Neural cell (in vitro differentiated cells): ENCODE measurements around the gene PAMR1. TPM values are rescaled to one million over a fixed set of nuclear protein-coding genes. Genes with fewer than 3 reads are reported as not detected.

Experiments used
- H2AFZ ChIP-seq: fragments of 200-600, 300-800 bp; sonication (generic), shearing (Covaris generic); 2 replicates; pipeline ENCODE4 v1.6.0; 2014; ENCODE audit warnings: low read depth, mild to moderate bottlenecking, antibody characterized with exemption, low read length, moderate library complexity
- H3F3A ChIP-seq: fragments of 200-600 bp; shearing (Covaris generic); 2 replicates; pipeline ENCODE4 v1.6.1; 2016; ENCODE audit warnings: mild to moderate bottlenecking, moderate library complexity, mixed read lengths, antibody characterized with exemption, low read length; ENCODE audit not compliant: insufficient read depth, poor library complexity, severe bottlenecking
- H3K27ac ChIP-seq: fragments of 200-600, 300-800 bp; sonication (generic), shearing (Covaris generic); 2 replicates; pipeline ENCODE4 v1.5.1; 2014; ENCODE audit warnings: mild to moderate bottlenecking, low read length, moderate library complexity
- H3K27me3 ChIP-seq: fragments of 300-800, 200-600 bp; sonication (generic), shearing (Covaris generic); 2 replicates; pipeline ENCODE4 v1.6.0; 2014; ENCODE audit warnings: mild to moderate bottlenecking, low read depth, low read length, moderate library complexity; ENCODE audit not compliant: insufficient read depth
- H3K36me3 ChIP-seq: fragments of 300-800, 200-600 bp; sonication (generic), shearing (Covaris generic); 2 replicates; pipeline ENCODE4 v1.5.1; 2014; ENCODE audit warnings: mild to moderate bottlenecking, antibody characterized with exemption, low read length, moderate library complexity; ENCODE audit not compliant: insufficient read depth
- H3K4me2 ChIP-seq: fragments of 300-800, 200-600 bp; sonication (generic), shearing (Covaris generic); 2 replicates; pipeline ENCODE4 v1.6.0; 2014; ENCODE audit warnings: mild to moderate bottlenecking, low read length
- H3K4me3 ChIP-seq: fragments of 300-800, 200-600 bp; sonication (generic), shearing (Covaris generic); 2 replicates; pipeline ENCODE4 v1.5.1; 2014; ENCODE audit warnings: mild to moderate bottlenecking, low read length, moderate library complexity
- H3K79me2 ChIP-seq: fragments of 200-600 bp; shearing (Covaris generic); replicated peaks from 2 replicates; pipeline ENCODE4 v1.6.0; 2014; ENCODE audit warnings: mild to moderate bottlenecking, low read length, moderate library complexity; ENCODE audit not compliant: insufficient read depth
- H3K9ac ChIP-seq: fragments of 300-800, 200-600 bp; sonication (generic), shearing (Covaris generic); 2 replicates; pipeline ENCODE4 v1.6.1; 2016; ENCODE audit warnings: mild to moderate bottlenecking, low read length, mixed read lengths
- H3K9me2 ChIP-seq: fragments of 200-600 bp; shearing (Covaris generic); 2 replicates; pipeline ENCODE4 v1.6.1; 2016; ENCODE audit warnings: mild to moderate bottlenecking, low read length, mixed read lengths; ENCODE audit not compliant: insufficient read depth
- H3K9me3 ChIP-seq: fragments of 200-600, 300-800 bp; sonication (generic), shearing (Covaris generic); 2 replicates; pipeline ENCODE4 v1.6.1; 2016; ENCODE audit warnings: mild to moderate bottlenecking, mixed run types, low read length, moderate library complexity, mixed read lengths
- H4K20me1 ChIP-seq: fragments of 200-600 bp; shearing (Covaris generic); 2 replicates; pipeline ENCODE4 v1.6.1; 2016; ENCODE audit warnings: mild to moderate bottlenecking, mixed run types; ENCODE audit not compliant: insufficient read depth
- EP300 ChIP-seq: fragments of 450-650 bp; conservative IDR thresholded peaks from 2 replicates; pipeline ENCODE4 v1.6.1; 2014; ENCODE audit warnings: antibody characterized with exemption, mild to moderate bottlenecking, moderate library complexity; ENCODE audit not compliant: poor library complexity, severe bottlenecking
- EZH2 ChIP-seq: fragments of 200-600, 300-800 bp; shearing (Covaris generic), sonication (generic); IDR thresholded peaks from 2 replicates; pipeline ENCODE4 v1.6.1; 2014; ENCODE audit warnings: antibody characterized with exemption, low read length, borderline replicate concordance, mild to moderate bottlenecking; ENCODE audit not compliant: insufficient read depth, poor library complexity, severe bottlenecking
- MXI1 ChIP-seq: fragments of 450-650 bp; conservative IDR thresholded peaks from 2 replicates; pipeline ENCODE4 v1.6.1; 2014; ENCODE audit warnings: antibody characterized with exemption, mild to moderate bottlenecking; ENCODE audit not compliant: poor library complexity, severe bottlenecking
- POLR2AphosphoS5 ChIP-seq: IDR thresholded peaks from 2 replicates; pipeline ENCODE4 v1.6.1; 2012
- RAD21 ChIP-seq: fragments of 450-650 bp; conservative IDR thresholded peaks from 2 replicates; pipeline ENCODE4 v1.6.1; 2014; ENCODE audit warnings: antibody characterized with exemption, mild to moderate bottlenecking, moderate library complexity
- SMC3 ChIP-seq: fragments of 450-650 bp; conservative IDR thresholded peaks from 2 replicates; pipeline ENCODE4 v1.6.1; 2014; ENCODE audit warnings: antibody characterized with exemption, mild to moderate bottlenecking, moderate library complexity; ENCODE audit not compliant: poor library complexity
- TAF1 ChIP-seq: IDR thresholded peaks from 2 replicates; pipeline ENCODE4 v1.6.1; 2012; ENCODE audit warnings: low read depth
- polyA plus RNA-seq: library from polyadenylated mRNA; depleted of rRNA; stranded (reverse); fragments of >200 nt; gene quantifications from 2 replicates; pipeline ENCODE4 v1.2.3, GENCODE V29; 2014
- TF ChIP-seq, protein P1 (sequence below): IDR thresholded peaks from 2 replicates; pipeline ENCODE4 v1.6.1; 2012; ENCODE audit warnings: borderline replicate concordance
- TF ChIP-seq, protein P2 (sequence below): fragments of 450-650 bp; IDR thresholded peaks from 2 replicates; pipeline ENCODE4 v1.5.1; 2014; ENCODE audit warnings: antibody characterized with exemption, mild to moderate bottlenecking, moderate library complexity; ENCODE audit not compliant: poor library complexity, severe bottlenecking

Gene PAMR1
- polyA plus RNA-seq, 1 donor from 2014 or later, result 0.48 TPM

DNA sequence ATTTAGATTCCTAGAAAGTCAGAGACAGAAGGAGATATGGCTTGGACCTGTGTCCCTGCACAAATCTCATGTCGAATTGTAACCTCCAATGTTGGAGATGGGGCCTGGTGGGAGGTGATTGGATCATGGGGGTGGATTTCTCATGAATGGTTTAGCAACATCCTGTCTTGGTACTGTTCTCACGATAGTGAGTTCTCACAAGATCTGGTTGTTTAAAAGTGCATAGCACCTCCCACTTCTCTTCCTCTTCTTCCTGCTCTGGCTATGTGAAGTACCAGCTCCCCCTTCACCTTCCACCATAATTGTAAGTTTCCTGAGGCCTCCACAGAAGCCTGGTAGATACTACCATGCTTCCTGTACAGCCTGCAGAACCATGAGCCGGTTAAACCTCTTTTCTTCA is 27.6 kb upstream of the PAMR1 start:
- Histone ChIP-seq H3K27ac (no peak overlapping the region), H3K9me2 (no peaks in the 10 kb centered on the region), H3K4me3 (no peak overlapping the region), H3K79me2 (no peaks in the 10 kb centered on the region), H4K20me1 (no peaks in the 10 kb centered on the region), H2AFZ (no peak overlapping the region), H3K9me3 (no peaks in the 10 kb centered on the region), H3K36me3 (no peaks in the 10 kb centered on the region), H3K4me2 (no peak overlapping the region), H3F3A (no peaks in the 10 kb centered on the region), H3K9ac (no peak overlapping the region), H3K27me3 (no peaks in the 10 kb centered on the region)
- no peak for TF ChIP-seq POLR2AphosphoS5
- TF ChIP-seq, protein P1, sequence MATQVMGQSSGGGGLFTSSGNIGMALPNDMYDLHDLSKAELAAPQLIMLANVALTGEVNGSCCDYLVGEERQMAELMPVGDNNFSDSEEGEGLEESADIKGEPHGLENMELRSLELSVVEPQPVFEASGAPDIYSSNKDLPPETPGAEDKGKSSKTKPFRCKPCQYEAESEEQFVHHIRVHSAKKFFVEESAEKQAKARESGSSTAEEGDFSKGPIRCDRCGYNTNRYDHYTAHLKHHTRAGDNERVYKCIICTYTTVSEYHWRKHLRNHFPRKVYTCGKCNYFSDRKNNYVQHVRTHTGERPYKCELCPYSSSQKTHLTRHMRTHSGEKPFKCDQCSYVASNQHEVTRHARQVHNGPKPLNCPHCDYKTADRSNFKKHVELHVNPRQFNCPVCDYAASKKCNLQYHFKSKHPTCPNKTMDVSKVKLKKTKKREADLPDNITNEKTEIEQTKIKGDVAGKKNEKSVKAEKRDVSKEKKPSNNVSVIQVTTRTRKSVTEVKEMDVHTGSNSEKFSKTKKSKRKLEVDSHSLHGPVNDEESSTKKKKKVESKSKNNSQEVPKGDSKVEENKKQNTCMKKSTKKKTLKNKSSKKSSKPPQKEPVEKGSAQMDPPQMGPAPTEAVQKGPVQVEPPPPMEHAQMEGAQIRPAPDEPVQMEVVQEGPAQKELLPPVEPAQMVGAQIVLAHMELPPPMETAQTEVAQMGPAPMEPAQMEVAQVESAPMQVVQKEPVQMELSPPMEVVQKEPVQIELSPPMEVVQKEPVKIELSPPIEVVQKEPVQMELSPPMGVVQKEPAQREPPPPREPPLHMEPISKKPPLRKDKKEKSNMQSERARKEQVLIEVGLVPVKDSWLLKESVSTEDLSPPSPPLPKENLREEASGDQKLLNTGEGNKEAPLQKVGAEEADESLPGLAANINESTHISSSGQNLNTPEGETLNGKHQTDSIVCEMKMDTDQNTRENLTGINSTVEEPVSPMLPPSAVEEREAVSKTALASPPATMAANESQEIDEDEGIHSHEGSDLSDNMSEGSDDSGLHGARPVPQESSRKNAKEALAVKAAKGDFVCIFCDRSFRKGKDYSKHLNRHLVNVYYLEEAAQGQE, result no peak
- no peak for TF ChIP-seq RAD21
- no peak for TF ChIP-seq TAF1
- no peak for TF ChIP-seq EP300
- TF ChIP-seq EZH2, result no peak
- no peak for TF ChIP-seq MXI1
- no peak for TF ChIP-seq SMC3
- TF ChIP-seq, protein P2, sequence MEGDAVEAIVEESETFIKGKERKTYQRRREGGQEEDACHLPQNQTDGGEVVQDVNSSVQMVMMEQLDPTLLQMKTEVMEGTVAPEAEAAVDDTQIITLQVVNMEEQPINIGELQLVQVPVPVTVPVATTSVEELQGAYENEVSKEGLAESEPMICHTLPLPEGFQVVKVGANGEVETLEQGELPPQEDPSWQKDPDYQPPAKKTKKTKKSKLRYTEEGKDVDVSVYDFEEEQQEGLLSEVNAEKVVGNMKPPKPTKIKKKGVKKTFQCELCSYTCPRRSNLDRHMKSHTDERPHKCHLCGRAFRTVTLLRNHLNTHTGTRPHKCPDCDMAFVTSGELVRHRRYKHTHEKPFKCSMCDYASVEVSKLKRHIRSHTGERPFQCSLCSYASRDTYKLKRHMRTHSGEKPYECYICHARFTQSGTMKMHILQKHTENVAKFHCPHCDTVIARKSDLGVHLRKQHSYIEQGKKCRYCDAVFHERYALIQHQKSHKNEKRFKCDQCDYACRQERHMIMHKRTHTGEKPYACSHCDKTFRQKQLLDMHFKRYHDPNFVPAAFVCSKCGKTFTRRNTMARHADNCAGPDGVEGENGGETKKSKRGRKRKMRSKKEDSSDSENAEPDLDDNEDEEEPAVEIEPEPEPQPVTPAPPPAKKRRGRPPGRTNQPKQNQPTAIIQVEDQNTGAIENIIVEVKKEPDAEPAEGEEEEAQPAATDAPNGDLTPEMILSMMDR, result no peak

DNA sequence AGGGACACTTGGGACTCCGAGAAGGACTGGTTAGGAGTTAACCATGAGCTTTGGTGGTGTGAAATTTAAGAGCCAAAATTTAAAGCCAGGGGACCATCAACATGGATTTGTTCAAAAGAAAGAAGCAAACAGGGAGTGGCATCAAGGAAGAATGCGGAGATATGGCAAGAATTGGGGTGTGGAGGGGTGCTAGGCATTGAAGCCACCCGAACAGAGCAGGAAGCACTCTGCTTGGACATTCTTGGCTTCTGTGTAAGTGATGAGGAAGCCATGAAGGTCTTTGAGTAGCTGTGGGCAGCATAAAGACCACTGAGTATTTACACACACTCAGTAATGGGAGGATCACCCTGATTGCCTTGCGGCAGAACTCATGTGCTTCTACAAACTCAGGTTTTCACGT is 27.2 kb upstream of the PAMR1 start:
- TF ChIP-seq, protein P2, result no peak
- TF ChIP-seq EZH2, result no peak
- TF ChIP-seq EP300, result no peak
- TF ChIP-seq SMC3, result no peak
- TF ChIP-seq RAD21, result no peak
- TF ChIP-seq MXI1, result no peak
- TF ChIP-seq POLR2AphosphoS5, result no peak
- TF ChIP-seq TAF1, result no peak
- TF ChIP-seq, protein P1, result no peak
- Histone ChIP-seq H3K27me3 (no peaks in the 10 kb centered on the region), H3F3A (no peaks in the 10 kb centered on the region), H3K9me3 (no peaks in the 10 kb centered on the region), H4K20me1 (no peaks in the 10 kb centered on the region), H3K27ac (no peak overlapping the region), H3K4me3 (no peak overlapping the region), H3K9ac (no peak overlapping the region), H3K36me3 (no peaks in the 10 kb centered on the region), H3K9me2 (no peaks in the 10 kb centered on the region), H3K4me2 (no peak overlapping the region), H2AFZ (no peak overlapping the region), H3K79me2 (no peaks in the 10 kb centered on the region)
